HG03066 (cell line): Measurements from ENCODE around the gene PAIP1.
"Not testable (repeated sequence)": the region's sequence is repeated elsewhere in the genome, so short reads cannot be mapped to it uniquely, and the experiment has no call there.

Experiments used
- ATAC-seq: cut with Tn5 transposase; IDR thresholded peaks from one replicate; pipeline ENCODE4 v1.9.1; 2021; ENCODE audit warnings: low read depth; ENCODE audit not compliant: unreplicated experiment

Gene PAIP1, protein sequence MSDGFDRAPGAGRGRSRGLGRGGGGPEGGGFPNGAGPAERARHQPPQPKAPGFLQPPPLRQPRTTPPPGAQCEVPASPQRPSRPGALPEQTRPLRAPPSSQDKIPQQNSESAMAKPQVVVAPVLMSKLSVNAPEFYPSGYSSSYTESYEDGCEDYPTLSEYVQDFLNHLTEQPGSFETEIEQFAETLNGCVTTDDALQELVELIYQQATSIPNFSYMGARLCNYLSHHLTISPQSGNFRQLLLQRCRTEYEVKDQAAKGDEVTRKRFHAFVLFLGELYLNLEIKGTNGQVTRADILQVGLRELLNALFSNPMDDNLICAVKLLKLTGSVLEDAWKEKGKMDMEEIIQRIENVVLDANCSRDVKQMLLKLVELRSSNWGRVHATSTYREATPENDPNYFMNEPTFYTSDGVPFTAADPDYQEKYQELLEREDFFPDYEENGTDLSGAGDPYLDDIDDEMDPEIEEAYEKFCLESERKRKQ

DNA sequence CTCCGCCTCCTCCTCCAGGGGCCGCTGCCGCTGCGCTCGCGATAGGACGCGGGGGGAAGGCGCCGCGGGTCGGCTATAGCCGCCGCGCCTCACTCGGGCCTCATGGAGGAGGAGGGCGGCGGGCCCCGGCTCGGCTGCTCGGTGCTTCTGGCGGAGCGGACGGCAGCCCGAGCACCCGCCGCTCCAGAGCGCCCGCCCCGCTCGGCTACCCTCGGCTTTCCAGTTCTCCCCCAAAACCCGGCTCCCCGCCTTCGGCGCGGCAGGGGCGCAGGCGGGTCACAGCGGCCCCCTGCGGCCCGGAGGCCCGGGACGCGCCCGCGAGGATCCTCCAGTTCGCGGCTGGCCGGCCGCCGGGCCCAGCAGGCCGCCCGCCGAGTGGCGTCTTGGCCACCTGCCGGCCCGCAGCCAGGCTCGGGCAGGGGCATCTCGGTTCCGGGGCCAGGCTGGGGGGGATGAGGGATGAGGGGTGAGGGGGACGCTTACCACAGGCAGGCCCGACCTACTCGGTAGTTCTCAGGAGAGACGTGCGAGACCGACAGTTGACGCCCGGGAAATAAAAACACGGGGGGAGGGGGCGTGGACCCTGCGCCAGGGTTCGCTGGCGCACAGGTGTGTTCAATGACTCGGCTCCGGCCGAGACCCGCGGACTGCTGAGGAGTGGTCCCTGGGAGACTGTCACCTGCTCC lies at the start of gene PAIP1:
Gene PAIP1, minus strand, starts transcription at position 221 of the 686 bp plus-strand sequence. CDS start 231 bp downstream, outside the sequence.
- peak; percentile 64 for ATAC-seq

DNA sequence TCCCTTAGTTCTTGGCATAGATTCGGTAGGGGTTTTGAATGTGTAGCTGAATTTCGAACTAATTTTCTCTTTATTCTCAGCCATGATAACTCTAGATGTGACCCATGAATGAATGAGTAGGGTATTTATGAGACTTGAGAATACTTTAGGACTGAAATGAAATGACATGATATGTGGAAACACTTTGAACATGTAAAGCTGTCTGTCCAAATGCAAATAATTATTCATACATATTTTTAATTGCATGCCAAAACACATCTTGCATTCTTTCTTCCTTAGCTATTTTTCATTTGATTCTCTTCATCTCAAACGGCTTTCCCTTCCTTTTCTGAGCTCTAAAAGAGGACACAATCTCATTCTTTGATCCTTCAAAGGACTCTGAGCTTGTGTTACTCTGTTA lies 49.5 kb upstream of the PAIP1 start:
- no peak for ATAC-seq

DNA sequence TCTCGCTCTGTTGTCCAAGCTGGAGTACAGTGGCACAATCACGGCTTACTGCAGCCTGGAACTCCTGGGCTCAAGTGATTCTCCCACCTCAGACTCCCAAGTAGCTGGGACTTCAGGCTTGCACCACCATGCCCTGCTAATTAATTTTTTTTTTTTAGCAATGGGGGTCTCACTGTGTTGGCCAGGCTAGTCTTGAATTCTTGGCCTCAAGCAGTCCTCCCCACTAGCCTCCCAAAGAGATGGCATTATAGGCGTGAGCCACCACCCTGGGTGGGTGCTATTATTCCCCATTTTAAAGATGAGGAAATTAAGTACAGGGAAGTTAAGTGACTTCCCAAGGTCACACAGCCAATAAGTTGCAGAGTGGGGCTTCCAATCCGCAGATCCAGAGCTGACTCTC lies 47.8 kb upstream of the PAIP1 start:
- no peak for ATAC-seq

DNA sequence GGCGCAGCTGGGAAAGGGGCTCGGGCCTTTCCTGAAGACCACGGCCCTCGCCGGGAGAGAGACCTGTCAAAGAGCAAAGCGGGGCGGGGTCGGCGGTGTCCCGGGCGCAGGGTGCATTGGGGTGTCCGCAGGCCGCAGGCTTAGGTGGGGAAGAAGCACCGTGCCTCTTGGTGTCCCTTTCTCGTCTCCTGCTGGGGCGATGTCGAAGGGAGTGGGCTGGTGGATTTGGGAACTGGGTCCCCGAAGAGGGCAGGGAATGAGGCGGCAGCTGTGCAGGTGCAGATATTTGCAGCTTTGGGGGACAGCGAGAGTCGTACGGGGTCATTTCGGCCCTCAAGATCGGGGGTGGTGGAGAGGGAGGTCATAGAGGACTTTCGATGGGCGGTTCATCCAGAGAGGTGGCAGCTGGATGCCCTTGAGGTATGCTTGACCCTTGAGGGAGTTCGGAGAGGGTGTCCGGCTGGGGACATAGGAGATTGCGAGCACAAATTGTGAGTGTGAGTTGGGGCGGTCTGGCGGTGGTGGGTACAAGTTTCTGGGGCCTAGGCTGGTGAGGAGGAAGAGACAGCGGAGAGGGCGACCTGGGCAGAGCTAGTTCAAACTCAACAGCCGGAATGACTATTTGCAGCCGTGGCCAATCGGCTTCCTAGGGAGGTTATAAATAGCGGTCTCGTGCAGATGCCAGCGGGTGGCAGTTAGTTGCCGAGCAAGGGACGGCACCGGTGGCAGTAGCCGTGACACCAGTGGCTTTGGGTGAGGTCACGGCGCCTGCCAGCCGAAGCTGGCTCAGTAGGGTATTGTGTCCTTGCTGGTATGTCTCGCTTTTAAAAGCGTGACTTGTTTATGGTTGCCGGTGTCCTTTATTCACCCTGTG lies 46.7 kb upstream of the PAIP1 start:
- ATAC-seq = peak; percentile 33

DNA sequence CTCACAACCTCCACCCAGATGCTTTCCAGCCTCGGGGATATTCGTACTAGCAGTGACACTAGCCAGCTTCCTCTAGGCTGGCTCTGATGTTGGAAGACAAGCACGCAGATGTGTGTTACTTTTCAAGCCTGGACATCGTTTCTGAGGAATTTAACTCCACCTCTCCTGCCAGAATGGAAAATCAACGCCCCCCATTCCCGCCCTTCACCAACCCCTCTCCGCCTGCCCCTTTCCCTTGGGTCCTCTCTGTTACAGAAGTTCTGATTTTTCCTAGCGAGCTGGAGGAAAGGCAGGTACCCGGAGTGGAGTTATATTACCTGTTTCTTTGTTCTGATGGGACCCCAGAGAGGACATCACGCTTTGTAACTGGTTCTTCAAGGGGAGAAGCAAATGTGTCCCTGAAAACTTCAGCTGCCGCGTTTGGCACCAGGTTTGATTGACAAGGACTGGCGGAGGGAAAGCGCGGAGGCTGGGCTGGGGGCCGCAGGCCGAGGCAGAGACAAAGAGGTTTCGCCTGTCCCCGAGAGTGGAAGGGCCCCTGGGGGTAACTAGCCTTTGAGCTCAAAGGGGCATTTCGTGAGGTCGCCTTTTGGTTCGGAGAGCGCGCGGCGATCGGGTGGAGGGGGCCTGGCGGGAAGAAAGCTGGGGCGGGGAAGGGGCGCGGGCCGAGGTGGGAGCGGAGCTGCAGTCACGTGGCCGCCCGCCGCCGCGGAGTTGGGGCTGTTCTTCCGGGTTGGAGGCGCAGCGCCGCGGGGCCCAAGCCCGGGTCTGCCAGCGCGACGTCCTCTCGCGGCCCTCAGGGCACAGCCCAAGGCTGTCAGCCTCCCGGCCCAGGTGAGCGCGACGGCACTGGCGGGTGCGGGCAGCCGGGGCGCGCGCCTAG lies 45.8 kb upstream of the PAIP1 start, which contains the start of gene NNT:
Gene NNT, plus strand, starts transcription at position 720 of the 883 bp plus-strand sequence. CDS start 6,016 bp downstream, outside the sequence.
- ATAC-seq = peak; percentile 77

DNA sequence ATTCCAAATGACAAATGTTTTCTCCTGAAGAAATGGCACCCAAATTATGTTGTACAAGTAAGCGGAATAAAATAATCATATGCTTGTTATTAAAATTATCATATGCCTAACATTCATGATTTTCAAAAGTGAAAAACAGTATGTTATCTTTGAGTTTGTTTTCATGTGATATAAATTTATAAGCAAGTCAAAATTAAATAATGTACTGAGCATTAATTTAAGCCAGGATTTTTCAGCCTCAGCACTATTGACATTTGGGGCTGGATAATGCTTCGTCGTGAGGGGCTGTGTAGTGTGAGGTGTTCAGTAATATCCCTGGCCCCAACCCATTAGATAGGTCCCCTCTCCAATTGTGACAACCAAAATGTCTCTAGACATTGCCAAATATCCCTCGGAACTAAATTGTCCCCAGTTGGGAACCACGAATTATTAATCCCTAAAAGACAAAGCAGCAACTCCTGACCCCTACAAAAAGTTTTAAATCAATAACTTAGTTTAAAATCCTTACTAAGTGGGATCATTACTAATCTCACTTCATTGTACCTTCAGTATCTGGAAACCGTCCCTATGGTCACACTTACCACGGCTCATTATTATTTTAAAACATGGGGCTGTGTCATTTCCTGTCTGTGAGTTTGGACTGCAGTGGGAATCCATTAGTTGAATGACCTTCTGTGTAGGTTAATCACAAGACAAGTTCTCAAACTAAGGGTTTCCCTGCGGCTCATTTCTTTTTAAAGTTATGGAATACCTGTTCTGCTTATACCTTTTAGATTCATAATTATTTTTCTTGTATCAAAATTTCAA lies 44.8 kb upstream of the PAIP1 start:
- peak; percentile 32 for ATAC-seq

DNA sequence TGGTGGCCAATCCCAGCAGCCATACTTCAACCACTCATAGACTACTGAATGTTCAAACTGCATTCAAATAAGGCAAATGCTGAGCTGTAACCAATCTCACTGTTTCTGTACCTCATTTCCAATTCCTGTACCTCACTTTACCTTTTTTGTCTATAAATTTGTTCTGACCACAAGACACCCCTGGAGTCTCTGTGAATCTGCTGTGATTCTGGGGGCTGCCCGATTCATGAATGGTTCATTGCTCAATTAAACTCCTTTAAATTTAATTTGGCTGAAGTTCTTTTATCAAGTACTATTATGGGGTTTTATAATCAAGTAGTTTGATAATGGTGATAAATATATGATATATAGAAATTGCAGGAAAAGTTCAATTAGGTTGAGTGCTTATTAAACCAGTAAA lies 42.0 kb upstream of the PAIP1 start:
- ATAC-seq = not testable (repeated sequence)

DNA sequence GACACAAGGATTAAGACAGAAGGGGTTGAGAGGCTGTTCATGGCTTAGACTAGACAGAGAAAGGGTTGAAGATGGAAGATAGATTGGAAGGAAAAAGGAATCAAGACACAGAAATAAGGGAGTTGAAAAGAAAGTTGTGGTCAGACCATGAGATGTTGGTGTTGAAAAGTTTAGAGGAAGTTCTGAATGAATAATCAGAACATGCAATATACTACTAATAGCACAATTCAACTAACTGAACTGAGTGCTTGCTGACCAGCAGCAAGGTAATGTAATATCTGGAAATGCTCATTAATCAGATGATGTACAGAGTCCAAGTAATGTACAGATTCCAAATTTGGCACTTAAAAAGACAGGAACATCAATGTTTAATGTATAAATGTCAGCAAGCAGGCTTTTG lies 35.5 kb upstream of the PAIP1 start:
- no peak for ATAC-seq

DNA sequence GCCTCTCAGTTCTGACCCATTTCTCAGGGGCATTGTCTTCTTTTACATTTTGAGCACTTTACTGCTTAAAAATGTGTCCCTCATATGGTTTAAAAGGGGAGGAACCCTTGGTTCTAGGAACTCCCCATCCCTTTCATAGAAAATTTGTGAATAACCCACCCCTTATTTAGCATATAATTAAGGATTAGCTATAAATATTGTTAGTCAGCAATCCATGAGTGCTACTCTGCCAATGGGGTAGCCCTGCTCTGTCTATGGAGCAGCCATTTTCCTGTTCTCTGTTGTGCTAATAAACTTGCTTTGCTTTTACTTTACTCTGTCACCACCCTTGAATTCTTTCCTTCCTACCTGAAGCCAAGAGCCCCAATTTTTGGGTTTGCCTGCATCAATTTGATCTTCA lies 33.8 kb upstream of the PAIP1 start:
- no peak for ATAC-seq

DNA sequence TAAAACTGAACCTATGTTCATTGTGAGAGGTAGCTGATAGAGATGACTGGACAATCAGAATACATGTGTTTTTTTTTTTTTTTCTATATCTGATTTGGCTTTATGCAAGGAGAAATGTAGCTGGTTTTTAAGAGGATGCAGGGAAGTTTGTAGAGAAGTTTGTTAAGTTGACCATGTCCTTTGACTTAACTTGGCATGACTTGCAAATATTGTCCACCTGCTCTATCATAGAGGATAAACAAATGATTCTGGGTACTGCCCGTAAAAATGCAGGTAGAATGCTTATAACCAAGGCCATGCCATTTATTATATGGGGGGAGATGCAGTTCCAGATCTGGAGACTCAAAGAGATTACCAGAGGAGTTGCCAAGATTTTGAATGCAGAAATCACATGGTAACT lies 32.4 kb upstream of the PAIP1 start:
- ATAC-seq = no peak

DNA sequence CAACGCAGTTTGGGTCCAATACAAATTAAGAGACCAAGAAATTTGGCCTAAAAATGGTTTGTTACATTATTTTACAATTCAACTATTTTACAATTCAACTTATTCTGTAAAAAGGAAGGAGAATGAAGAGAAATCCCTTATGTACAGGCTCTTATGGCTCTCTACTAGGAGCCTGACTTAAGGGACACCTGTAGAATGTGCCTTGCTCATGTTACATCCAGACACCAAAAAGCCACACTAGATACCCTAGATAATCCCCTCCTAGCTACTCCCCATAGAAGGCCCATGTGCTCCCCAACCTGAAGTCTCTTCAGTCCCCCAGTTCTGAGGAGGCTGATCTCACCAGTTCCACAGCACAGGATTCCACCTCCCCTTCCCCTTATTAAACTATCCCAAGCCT lies 32.0 kb upstream of the PAIP1 start:
- no peak for ATAC-seq

DNA sequence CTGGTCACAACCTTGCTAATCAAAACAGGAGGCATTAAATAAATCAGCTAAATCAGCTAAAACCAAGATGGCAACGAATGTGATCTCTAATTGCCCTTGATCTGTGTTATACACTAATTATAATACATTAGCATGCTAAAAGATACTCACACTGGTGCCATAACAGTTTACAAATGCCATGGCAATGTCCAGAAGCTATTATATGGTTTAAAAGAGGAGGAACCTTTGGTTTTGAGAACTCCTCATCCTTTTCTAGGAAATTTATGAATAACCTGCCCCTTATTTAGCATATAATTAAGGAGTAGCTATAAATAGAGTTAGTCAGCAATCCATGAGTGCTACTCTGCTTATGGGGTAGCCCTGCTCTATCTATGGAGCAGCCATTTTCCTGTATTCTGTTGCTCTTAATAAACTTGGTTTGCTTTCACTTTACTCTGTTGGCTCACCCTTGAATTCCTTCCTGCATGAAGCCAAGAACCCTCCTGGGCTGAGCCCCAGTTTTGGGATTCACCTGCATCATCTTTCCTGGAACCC lies 27.4 kb upstream of the PAIP1 start:
- no peak for ATAC-seq

DNA sequence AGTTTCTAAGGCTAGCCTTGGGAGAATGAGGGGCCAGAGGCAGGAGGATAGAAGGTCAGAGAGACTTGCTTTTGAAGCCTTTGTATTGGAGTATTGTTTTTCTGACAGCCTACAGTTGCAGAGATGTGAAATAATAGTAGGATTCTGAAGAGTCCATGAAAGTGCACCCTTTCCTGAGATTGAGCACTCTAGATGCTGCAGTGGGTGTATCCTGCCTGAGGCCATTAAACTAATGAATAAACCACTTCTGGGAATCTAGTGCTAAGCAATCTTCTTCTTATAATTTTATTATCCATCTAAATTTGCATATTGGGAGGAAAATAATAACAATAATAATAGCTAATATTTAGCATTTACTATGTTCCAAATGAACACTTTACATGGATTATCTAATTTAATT lies 26.8 kb upstream of the PAIP1 start:
- ATAC-seq = no peak

DNA sequence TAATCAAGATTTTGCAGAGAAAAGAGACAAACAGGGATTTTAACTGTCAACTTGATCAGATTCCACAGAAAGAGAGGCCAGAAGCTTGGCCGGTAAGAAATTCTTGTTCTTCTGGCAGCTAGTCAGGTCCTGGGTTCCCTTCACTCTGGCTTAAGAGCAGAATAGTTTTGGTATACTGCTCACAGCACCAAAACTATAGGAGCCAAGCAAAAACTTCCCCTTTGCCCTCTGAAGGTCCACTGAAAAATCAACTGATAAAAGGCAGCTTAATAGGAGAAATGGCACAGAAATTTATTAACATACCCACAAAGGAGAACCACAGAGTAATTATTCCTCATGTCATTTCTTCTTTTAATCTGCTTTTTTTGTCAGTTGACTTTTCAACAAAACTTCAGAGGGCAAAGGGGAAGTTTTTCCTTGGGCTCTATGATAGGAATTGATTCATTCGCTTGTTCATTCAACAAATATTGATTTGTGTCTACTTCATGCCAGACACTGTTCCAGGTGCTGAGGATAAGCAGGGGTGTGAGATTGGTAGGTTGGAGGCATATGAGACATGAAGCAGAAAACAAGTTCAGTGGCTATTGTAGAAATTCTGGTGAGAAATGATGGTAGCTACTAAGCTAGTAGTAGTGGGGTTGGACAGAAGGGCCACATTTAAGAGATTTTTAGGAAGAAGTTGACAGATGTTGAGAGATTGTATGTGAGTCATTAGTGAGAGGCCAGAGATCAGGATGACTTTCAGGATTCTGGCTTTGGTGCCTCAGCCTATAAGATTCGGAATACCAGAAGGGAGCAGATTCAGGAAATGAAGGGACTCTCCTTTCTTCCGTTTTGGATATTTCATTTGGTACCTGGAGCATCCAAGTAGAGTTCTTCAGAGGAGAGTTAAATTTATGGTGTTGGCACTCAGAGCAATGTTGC lies 25.5 kb upstream of the PAIP1 start:
- ATAC-seq = no peak

DNA sequence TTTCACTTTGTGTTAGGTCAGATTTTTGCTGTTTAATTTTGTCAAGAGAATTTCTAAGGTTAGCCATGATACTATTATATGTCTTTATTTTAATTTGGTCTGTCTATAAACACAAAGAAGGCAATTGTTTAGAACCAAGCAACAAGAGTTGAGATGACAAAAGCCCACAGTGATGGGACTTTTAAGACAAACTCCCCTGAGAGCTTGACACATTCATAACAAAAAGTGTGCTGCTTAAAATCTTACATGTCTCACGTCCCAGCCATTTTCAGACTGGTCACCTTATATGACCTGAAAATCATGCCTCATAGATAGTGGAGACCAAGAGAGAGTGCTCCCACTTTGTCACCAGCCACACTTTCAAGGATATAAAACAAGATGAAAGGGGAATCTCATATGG lies 24.5 kb upstream of the PAIP1 start:
- no peak for ATAC-seq

DNA sequence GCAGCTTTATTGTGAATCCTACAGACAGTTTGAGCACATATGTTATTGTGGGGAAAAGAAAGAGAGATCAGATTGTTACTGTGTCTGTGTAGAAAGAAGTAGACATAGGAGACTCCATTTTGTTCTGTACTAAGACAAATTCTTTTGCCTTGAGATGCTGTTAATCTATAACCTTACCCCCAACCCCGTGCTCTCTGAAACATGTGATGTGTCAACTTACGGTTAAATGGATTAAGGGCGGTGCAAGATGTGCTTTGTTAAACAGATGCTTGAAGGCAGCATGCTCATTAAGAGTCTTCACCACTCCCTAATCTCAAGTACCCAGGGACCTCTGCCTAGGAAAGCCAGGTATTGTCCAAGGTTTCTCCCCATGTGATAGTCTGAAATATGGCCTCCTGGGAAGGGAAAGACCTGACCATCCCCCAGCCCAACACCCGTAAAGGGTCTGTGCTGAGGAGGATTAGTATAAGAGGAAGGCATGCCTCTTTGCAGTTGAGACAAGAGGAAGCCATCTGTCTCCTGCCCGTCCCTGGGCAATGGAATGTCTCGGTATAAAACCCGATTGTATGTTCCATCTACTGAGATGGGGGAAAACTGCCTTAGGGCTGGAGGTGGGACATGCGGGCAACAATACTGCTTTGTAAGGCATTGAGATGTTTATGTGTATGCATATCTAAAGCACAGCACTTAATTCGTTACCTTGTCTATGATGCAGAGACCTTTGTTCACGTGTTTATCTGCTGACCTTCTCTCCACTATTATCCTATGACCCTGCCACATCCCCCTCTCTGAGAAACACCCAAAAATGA lies 23.7 kb upstream of the PAIP1 start:
- ATAC-seq = not testable (repeated sequence)

DNA sequence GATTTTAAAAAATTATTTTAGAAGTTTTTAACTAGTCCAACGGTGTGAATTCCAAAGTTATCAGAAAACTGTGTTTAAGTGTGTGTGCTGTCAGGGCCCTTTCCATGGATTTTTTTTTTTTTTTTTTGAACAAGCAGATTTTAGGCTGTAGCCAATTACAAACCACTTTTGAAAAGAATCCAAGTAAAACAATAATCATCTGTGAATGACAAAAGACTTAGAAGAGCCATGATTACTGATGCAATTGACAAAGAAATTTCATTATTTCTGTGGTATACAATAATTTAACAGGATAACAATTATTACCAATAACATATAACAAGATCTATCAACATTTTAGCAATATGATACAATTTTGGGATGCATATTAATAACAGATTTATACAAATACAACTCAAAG lies 16.2 kb upstream of the PAIP1 start:
- ATAC-seq = no peak
